Activated naive CD8-positive, alpha-beta T cell treated with anti-CD3 and anti-CD28 coated beads for 36 hours (primary cell): ENCODE data around the gene RPP14. TPM values are rescaled to one million over a fixed set of nuclear protein-coding genes. Genes with fewer than 3 reads are reported as not detected.
"Not testable (repeated sequence)": the region's sequence is repeated elsewhere in the genome, so short reads cannot be mapped to it uniquely, and the experiment has no call there.

Experiments
- DNase-seq: peaks from one replicate; pipeline ENCODE4 v3.0.0; 2021
- H3K27ac Mint-ChIP-seq: one replicate; pipeline ENCODE4 v1.8.0; 2022; ENCODE audit warnings: mild to moderate bottlenecking, moderate library complexity, mixed read lengths
- H3K27me3 Mint-ChIP-seq: one replicate; pipeline ENCODE4 v1.8.0; 2022; ENCODE audit warnings: mild to moderate bottlenecking, mixed read lengths
- H3K36me3 Mint-ChIP-seq: one replicate; pipeline ENCODE4 v1.8.0; 2021; ENCODE audit warnings: mild to moderate bottlenecking, mixed read lengths
- H3K4me1 Mint-ChIP-seq: one replicate; pipeline ENCODE4 v1.8.0; 2021; ENCODE audit warnings: mixed read lengths
- H3K4me3 Mint-ChIP-seq: one replicate; pipeline ENCODE4 v1.8.0; 2022; ENCODE audit warnings: mild to moderate bottlenecking, moderate library complexity, mixed read lengths
- H3K9me3 Mint-ChIP-seq: one replicate; pipeline ENCODE4 v1.8.0; 2022; ENCODE audit warnings: mixed read lengths
- total RNA-seq, 2 experiments: library from RNA; stranded (reverse); gene quantifications; one replicate each; pipeline ENCODE4 v1.2.3, GENCODE V29; 2021

The RPP14 gene
- 10 to 100 TPM; 24.8 to 30.9 TPM for total RNA-seq

- Mint-ChIP-seq H3K27ac (peak within 1 kb of the TSS; percentile 99), H3K4me3 (peak within 1 kb of the TSS; percentile 97), H3K4me1 (peaks cover 23% of the 10 kb centered on the region), H3K27me3 (peaks cover 13% of the 10 kb centered on the region), H3K9me3 (peaks cover 3% of the 10 kb centered on the region), H3K36me3 (peaks cover 19% of the 10 kb centered on the region)
- peak; percentile 98 for DNase-seq
Observed at GRCh38 chr3:58305882-58306711, at the start of gene RPP14, which contains the start of gene HTD2. Gene RPP14, plus strand, starts transcription at chr3:58306245. Its CDS starts 4,085 bp downstream, at chr3:58310330. Gene HTD2, plus strand, starts transcription at chr3:58306520. Its CDS starts 11,094 bp downstream, at chr3:58317614.

GRCh38 chr3:58256511-58256910 is 49.5 kb upstream of the RPP14 start:
- Mint-ChIP-seq H3K9me3 (no peaks in the 10 kb centered on the region), H3K27ac (no peak overlapping the region), H3K27me3 (no peaks in the 10 kb centered on the region), H3K36me3 (peaks cover 12% of the 10 kb centered on the region), H3K4me3 (no peak overlapping the region), H3K4me1 (peaks cover 14% of the 10 kb centered on the region)
- DNase-seq: no peak

GRCh38 chr3:58258392-58259055 is 47.5 kb upstream of the RPP14 start:
- H3K27me3 Mint-ChIP-seq: no peaks in the 10 kb centered on the region
- no peak for DNase-seq
- peak overlapping the region; percentile 40 for H3K27ac Mint-ChIP-seq
- H3K9me3 Mint-ChIP-seq: no peaks in the 10 kb centered on the region
- H3K4me1 Mint-ChIP-seq: peaks cover 14% of the 10 kb centered on the region
- H3K4me3 Mint-ChIP-seq: no peak overlapping the region
- H3K36me3 Mint-ChIP-seq: peaks cover 12% of the 10 kb centered on the region

- peak overlapping the region; percentile 21 for H3K27ac Mint-ChIP-seq
- H3K4me1 Mint-ChIP-seq: peaks cover 14% of the 10 kb centered on the region
- H3K4me3 Mint-ChIP-seq: no peak overlapping the region
- peaks cover 12% of the 10 kb centered on the region for H3K36me3 Mint-ChIP-seq
- DNase-seq: peak; percentile 40
- H3K27me3 Mint-ChIP-seq: no peaks in the 10 kb centered on the region
- H3K9me3 Mint-ChIP-seq: no peaks in the 10 kb centered on the region
Observed at GRCh38 chr3:58260261-58260731, 45.7 kb upstream of the RPP14 start.

- peaks cover 12% of the 10 kb centered on the region for H3K36me3 Mint-ChIP-seq
- no peak overlapping the region for H3K4me3 Mint-ChIP-seq
- H3K27me3 Mint-ChIP-seq: no peaks in the 10 kb centered on the region
- peaks cover 14% of the 10 kb centered on the region for H3K4me1 Mint-ChIP-seq
- H3K27ac Mint-ChIP-seq: peak overlapping the region; percentile 21
- no peak for DNase-seq
- H3K9me3 Mint-ChIP-seq: no peaks in the 10 kb centered on the region
Observed at GRCh38 chr3:58260733-58261132, 45.3 kb upstream of the RPP14 start.

GRCh38 chr3:58261954-58262666 is 43.9 kb upstream of the RPP14 start:
- peaks cover 14% of the 10 kb centered on the region for H3K4me1 Mint-ChIP-seq
- no peaks in the 10 kb centered on the region for H3K27me3 Mint-ChIP-seq
- H3K9me3 Mint-ChIP-seq: no peaks in the 10 kb centered on the region
- no peak overlapping the region for H3K27ac Mint-ChIP-seq
- no peak for DNase-seq
- peaks cover 12% of the 10 kb centered on the region for H3K36me3 Mint-ChIP-seq
- H3K4me3 Mint-ChIP-seq: no peak overlapping the region

GRCh38 chr3:58266577-58266976 is 39.5 kb upstream of the RPP14 start:
- DNase-seq: no peak
- H3K9me3 Mint-ChIP-seq: no peaks in the 10 kb centered on the region
- no peak overlapping the region for H3K4me3 Mint-ChIP-seq
- peaks cover 5% of the 10 kb centered on the region for H3K36me3 Mint-ChIP-seq
- H3K4me1 Mint-ChIP-seq: no peaks in the 10 kb centered on the region
- H3K27me3 Mint-ChIP-seq: no peaks in the 10 kb centered on the region
- H3K27ac Mint-ChIP-seq: no peak overlapping the region

GRCh38 chr3:58267543-58267942 is 38.5 kb upstream of the RPP14 start:
- H3K4me1 Mint-ChIP-seq, H3K4me3 Mint-ChIP-seq, H3K27me3 Mint-ChIP-seq, H3K36me3 Mint-ChIP-seq, H3K27ac Mint-ChIP-seq, DNase-seq, H3K9me3 Mint-ChIP-seq: not testable (repeated sequence)

GRCh38 chr3:58269356-58269755 is 36.7 kb upstream of the RPP14 start:
- DNase-seq: no peak
- H3K4me3 Mint-ChIP-seq: no peak overlapping the region
- no peak overlapping the region for H3K27ac Mint-ChIP-seq
- H3K4me1 Mint-ChIP-seq: peaks cover 12% of the 10 kb centered on the region
- peaks cover 14% of the 10 kb centered on the region for H3K36me3 Mint-ChIP-seq
- no peaks in the 10 kb centered on the region for H3K27me3 Mint-ChIP-seq
- no peaks in the 10 kb centered on the region for H3K9me3 Mint-ChIP-seq

GRCh38 chr3:58270485-58270884 is 35.6 kb upstream of the RPP14 start:
- H3K27ac Mint-ChIP-seq: no peak overlapping the region
- H3K9me3 Mint-ChIP-seq: peaks cover 3% of the 10 kb centered on the region
- H3K4me1 Mint-ChIP-seq: peaks cover 12% of the 10 kb centered on the region
- DNase-seq: no peak
- peaks cover 19% of the 10 kb centered on the region for H3K36me3 Mint-ChIP-seq
- H3K4me3 Mint-ChIP-seq: no peak overlapping the region
- no peaks in the 10 kb centered on the region for H3K27me3 Mint-ChIP-seq

- Mint-ChIP-seq H3K4me3 (peak overlapping the region; percentile 38), H3K36me3 (peaks cover 33% of the 10 kb centered on the region), H3K27ac (peak overlapping the region; percentile 88), H3K4me1 (peaks cover 12% of the 10 kb centered on the region), H3K9me3 (peaks cover 4% of the 10 kb centered on the region), H3K27me3 (no peaks in the 10 kb centered on the region)
- no peak for DNase-seq
Observed at GRCh38 chr3:58271901-58272501, 34.0 kb upstream of the RPP14 start.

- H3K4me1 Mint-ChIP-seq: peaks cover 12% of the 10 kb centered on the region
- no peak overlapping the region for H3K4me3 Mint-ChIP-seq
- no peak for DNase-seq
- peaks cover 4% of the 10 kb centered on the region for H3K9me3 Mint-ChIP-seq
- H3K36me3 Mint-ChIP-seq: peaks cover 40% of the 10 kb centered on the region
- H3K27ac Mint-ChIP-seq: peak overlapping the region; percentile 38
- H3K27me3 Mint-ChIP-seq: no peaks in the 10 kb centered on the region
Observed at GRCh38 chr3:58272891-58273290, 33.2 kb upstream of the RPP14 start.

GRCh38 chr3:58273362-58273761 is 32.7 kb upstream of the RPP14 start:
- peaks cover 12% of the 10 kb centered on the region for H3K4me1 Mint-ChIP-seq
- H3K27ac Mint-ChIP-seq, H3K4me3 Mint-ChIP-seq, H3K9me3 Mint-ChIP-seq, H3K27me3 Mint-ChIP-seq, DNase-seq: not testable (repeated sequence)
- peaks cover 42% of the 10 kb centered on the region for H3K36me3 Mint-ChIP-seq

- no peak for DNase-seq
- H3K4me3 Mint-ChIP-seq: no peak overlapping the region
- no peak overlapping the region for H3K27ac Mint-ChIP-seq
- H3K4me1 Mint-ChIP-seq: peaks cover 12% of the 10 kb centered on the region
- peaks cover 4% of the 10 kb centered on the region for H3K9me3 Mint-ChIP-seq
- peaks cover 45% of the 10 kb centered on the region for H3K36me3 Mint-ChIP-seq
- H3K27me3 Mint-ChIP-seq: no peaks in the 10 kb centered on the region
Observed at GRCh38 chr3:58274027-58274614, 31.9 kb upstream of the RPP14 start.
